ENCODE measurements around the gene ZBTB25.

The ZBTB25 gene

GRCh38 chr14:64440494-64440893 is 63.1 kb downstream of the ZBTB25 start:
- DNase-seq (ENCODE audit: low spot score): no peak

- no peak for DNase-seq (ENCODE audit: low spot score)
Measured at GRCh38 chr14:64439141-64439540, 64.5 kb downstream of the ZBTB25 start.

GRCh38 chr14:64438181-64438841 is 65.3 kb downstream of the ZBTB25 start:
- DNase-seq (ENCODE audit: low spot score): no peak

GRCh38 chr14:64434528-64434927 is 69.1 kb downstream of the ZBTB25 start:
- no peak for DNase-seq (ENCODE audit: low spot score)

GRCh38 chr14:64423987-64424386 is 79.7 kb downstream of the ZBTB25 start:
- no peak for DNase-seq (ENCODE audit: low spot score)

- peak; percentile 67 for DNase-seq (ENCODE audit: low spot score)
Measured at GRCh38 chr14:64422756-64423155, 80.9 kb downstream of the ZBTB25 start.

GRCh38 chr14:64422005-64422404 is 81.6 kb downstream of the ZBTB25 start:
- DNase-seq (ENCODE audit: low spot score): no peak

GRCh38 chr14:64421166-64421565 is 82.5 kb downstream of the ZBTB25 start:
- no peak for DNase-seq (ENCODE audit: low spot score)

- no peak for DNase-seq (ENCODE audit: low spot score)
Measured at GRCh38 chr14:64419003-64419402, 84.6 kb downstream of the ZBTB25 start.

- no peak for DNase-seq (ENCODE audit: low spot score)
Measured at GRCh38 chr14:64417771-64418125, 85.9 kb downstream of the ZBTB25 start.

- no peak for DNase-seq (ENCODE audit: low spot score)
Measured at GRCh38 chr14:64417055-64417770, 86.4 kb downstream of the ZBTB25 start.

- no peak for DNase-seq (ENCODE audit: low spot score)
Measured at GRCh38 chr14:64416348-64416932, 87.2 kb downstream of the ZBTB25 start.

GRCh38 chr14:64412237-64412636 is 91.4 kb downstream of the ZBTB25 start:
- DNase-seq (ENCODE audit: low spot score): no peak

GRCh38 chr14:64411001-64411400 is 92.6 kb downstream of the ZBTB25 start:
- DNase-seq (ENCODE audit: low spot score): no peak

GRCh38 chr14:64410084-64410774 is 93.4 kb downstream of the ZBTB25 start:
- no peak for DNase-seq (ENCODE audit: low spot score)

- DNase-seq (ENCODE audit: low spot score): no peak
Measured at GRCh38 chr14:64409126-64409920, 94.3 kb downstream of the ZBTB25 start.

- no peak for DNase-seq (ENCODE audit: low spot score)
Measured at GRCh38 chr14:64407329-64407728, 96.3 kb downstream of the ZBTB25 start.

- DNase-seq (ENCODE audit: low spot score): no peak
Measured at GRCh38 chr14:64405295-64405694, 98.3 kb downstream of the ZBTB25 start.

GRCh38 chr14:64401949-64402348 is 101.7 kb downstream of the ZBTB25 start:
- DNase-seq (ENCODE audit: low spot score): no peak

- no peak for DNase-seq (ENCODE audit: low spot score)
Measured at GRCh38 chr14:64400829-64401459, 102.7 kb downstream of the ZBTB25 start.

Measured in activated CD4-positive, alpha-beta T cell treated with anti-CD3 and anti-CD28 coated beads, Interleukin-2, Interleukin-4, amounts not matched to agents 100 ng/mL and 50 ng/mL, durations not matched to agents 16 hours and 8 hours (primary cell).